Fibroblast of peridontal ligament (primary cell): Measurements from ENCODE around the gene UBR3.
A peak's percentile ranks its signal among the peaks of the same experiment; 100 is the strongest.

Source experiments
- DNase-seq: peaks from one replicate; pipeline ENCODE4 v3.0.0-alpha.2; 2010; ENCODE audit errors: extremely low read depth

The UBR3 gene

DNA sequence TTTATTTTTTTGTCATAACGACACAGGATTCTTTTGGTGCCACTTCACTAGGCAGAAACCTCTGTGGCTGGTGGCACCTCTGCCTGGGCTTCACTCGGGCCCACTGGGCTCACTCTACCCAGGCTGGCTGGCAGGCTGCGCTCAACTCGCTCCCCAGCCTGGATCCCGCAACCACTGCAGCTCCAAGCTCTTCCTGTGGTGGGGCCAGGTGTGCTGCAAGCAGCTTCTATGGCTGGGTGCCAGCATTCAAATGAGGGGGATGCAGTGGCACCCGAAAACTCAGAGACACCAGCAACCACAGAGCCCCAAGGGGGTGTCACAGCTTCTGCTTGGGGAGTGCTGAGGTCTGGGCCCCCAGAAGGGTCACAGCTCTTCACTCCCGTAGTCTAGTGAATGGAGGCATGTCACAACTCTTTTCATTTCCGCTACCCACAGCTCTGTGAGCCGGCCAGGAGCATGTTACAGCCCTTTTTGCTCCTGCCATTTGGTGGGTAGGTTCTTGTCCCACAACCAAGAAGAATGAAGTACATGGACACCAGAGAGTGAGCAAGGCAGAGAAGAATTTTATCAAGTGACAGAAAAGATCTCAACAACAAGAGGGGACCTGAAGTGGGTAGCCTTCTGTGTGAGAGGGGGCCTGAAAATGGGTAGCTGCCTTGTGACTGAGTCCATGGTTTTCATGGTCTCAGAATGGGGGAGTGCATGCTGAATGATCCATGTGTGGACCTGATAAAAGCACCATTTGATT lies 170.1 kb downstream of the UBR3 start:
- DNase-seq = no peak

- peak; percentile 83 for DNase-seq
Measured at GRCh38 chr2:169999054-169999453, 171.8 kb downstream of the UBR3 start.

- no peak for DNase-seq
Measured at GRCh38 chr2:170002096-170002495, 174.8 kb downstream of the UBR3 start.

DNA sequence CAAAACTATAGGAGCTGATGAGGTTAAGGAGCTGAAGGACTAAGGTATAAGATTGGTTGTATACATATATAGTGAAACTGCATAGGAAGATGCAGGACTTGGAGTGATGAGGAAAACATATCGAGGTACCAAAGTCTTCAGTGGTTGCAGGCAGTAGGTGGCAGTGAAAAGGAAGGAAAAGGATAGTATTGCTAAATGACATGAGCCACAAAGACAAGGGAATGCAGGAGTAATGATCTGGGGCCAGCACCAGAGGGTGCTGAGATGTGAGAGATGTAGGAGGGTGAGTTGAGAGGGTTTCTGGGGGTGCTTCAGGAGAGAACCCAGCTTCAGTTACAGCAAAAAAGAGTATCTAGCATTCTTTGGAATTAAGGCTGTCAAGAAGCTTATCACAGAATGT lies 178.4 kb downstream of the UBR3 start:
- no peak for DNase-seq

DNA sequence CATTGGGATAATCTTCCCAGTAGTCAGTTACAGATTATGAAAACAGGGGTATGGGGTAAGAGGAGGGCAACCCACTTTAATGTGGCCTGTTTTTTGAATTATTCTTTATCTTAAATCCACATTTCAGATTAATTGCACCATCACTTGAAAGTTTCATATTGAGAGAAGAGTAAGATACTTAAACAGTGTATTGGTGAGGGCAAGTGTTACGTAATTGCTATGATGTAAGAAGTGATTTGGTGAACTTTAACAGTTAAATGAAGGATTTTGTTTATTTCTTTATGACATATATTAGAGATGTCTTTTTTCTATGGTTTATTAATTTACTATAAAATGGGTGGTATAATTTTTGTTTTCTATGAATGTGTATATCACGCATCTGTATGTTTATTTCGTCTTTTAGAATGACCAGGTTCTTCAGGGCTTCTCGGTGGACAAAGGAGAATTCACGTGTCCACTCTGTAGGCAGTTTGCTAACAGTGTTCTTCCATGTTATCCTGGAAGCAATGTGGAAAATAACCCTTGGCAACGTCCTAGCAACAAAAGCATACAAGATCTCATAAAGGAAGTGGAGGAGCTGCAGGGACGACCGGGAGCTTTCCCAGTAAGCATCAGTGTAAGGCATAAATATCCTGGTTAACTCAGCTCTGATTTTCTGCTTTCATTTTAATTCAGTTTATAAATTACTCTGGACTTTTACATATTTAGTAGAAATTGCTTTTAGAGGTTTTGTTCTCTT lies 179.5 kb downstream of the UBR3 start:
- peak; percentile 63 for DNase-seq

DNA sequence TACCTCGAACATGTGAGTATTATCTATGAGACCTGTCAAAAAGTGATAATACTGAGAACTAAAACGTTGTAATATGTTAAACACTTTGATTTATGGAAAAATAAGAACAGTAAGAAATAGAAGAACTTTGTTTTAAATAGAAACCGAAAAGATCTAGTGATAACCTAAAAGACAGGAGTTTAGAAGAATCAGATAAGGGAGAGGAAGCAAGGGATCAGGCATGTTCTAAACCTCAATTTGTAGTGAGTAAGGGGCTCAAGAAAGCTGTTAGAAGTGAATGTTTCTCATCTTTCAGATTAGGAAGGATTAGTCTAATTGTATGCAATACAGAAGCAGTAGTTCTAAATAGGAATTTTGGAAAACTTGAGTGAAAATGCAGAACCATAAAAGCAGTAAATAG lies 182.0 kb downstream of the UBR3 start:
- DNase-seq = no peak

DNA sequence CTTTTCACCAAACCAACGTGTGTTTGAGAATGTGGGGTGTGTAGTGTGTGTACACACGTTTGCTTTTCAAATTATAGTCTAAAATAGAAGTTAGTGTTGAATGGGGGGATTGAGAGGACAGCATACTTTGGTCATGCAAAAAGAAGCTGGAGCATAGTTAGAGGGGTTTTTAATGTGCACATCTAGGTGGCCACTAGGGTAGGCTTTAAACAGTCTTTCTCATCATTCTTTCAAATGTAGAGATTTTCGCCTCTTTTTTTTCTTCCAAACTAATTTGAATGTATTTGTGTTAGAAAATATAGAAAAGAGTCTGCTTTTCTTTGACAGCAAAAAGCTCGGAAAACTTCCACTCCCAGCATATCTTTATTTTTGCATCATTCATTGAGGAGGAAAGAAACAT lies 185.5 kb downstream of the UBR3 start:
- DNase-seq = no peak

DNA sequence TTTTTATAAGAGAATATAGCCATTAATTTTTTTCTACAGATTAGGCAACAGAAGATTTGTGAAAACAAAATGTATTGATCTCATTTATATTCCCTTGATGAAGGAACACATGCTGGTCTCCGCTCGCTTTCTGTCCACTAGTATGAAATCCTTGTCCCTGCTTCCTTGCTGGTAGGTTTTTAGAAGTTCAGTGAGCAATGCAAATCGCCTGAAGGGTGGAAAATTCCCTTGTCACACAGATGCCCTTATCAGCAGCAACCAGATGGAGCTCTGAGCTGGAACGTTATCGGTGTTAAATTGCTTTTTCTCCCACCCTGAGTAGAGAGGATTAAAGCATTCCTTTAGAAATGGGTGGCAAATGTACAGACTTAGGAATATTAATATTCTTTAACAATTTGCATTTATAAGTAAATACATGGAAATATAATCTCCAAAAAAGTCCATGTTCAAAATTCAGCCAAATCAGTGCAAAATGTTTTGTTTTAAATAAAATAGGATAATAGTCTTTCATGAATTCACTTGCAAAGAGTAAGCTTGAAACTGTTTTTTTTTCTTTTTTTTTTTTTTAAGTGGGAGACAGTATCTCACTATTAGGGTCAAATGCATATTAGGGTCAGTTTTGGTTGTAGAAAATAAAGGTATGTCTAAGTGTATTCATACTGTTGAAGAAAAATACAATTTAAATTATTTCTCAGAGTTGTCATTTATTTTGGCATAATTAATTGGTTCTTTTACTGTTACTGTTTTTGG lies 186.7 kb downstream of the UBR3 start:
- no peak for DNase-seq

GRCh38 chr2:170014769-170015168 lies 187.5 kb downstream of the UBR3 start:
- no peak for DNase-seq

- peak; percentile 20 for DNase-seq
Measured at GRCh38 chr2:170017860-170018532, 190.7 kb downstream of the UBR3 start.

DNA sequence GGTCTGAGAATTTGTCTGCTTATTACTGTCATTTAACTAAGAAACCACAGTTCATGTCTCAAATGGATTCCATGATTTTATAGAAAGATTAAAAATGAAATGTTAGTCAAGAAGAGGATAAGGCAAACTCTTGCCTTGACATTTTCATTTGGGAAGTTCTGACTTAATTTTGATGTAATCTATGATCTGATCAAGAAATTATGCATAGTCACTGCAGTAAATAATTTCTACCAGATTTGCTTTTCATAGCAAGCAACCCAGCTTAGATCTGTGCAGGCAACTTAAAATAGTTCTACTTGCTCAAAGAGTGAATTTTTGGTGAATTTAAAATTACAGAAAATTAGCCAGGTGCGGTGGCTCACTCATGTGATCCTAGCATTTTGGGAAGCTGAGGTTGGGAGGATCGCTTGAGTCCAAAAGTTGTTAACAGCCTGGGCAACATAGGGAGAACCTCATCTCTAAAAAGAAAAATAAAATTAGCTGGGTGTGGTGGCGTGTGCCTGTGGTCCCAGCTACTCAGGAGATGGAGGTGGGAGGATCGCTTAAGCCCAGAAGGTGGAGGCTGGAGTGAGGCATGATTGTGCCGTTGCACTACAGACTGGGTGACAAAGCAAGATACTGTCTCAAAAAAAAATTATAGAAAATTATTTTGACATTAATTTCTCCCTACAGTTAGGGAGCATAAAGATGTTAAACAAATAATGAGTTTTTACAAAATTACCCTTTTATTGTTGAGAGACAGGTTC lies 192.0 kb downstream of the UBR3 start:
- DNase-seq = peak; percentile 40

DNA sequence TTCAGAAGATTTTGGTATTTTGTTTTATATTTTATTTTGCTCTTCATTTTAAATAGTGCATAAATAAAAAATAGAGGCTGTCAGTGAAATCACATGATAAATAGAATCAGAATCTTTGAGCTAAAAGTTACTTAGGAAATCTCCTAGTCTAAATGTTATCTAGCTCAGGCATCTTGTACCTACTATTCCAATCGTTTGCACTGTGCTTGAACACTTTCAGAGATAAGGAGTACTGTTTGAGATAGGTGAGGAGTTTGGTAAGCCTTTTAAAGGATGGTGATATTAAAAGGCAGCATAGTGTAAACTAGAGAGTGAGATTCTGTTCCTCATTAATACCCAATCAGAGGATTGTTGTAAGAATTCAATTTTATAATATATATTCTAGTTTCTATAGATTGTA lies 193.5 kb downstream of the UBR3 start:
- no peak for DNase-seq

DNA sequence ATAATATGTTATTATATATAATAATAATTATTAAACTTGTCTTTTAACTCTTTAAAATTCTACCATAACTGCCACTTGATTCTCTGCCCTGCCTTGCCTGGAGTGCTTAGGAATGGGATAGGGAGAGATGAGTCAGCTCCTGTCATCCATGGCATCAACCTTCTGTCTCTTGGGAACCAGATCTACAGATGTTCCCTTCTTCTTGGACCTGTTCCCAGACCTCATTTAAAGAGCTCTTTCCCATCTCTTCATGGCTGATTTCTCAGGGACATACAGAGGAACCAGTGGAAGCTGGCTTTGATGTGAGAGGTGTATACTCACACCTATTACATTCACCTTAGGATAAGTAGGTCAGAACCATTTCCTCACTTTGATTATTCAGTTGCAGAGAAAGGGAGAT lies 195.4 kb downstream of the UBR3 start:
- peak; percentile 81 for DNase-seq

- no peak for DNase-seq
Measured at GRCh38 chr2:170024721-170025120, 197.5 kb downstream of the UBR3 start.

DNA sequence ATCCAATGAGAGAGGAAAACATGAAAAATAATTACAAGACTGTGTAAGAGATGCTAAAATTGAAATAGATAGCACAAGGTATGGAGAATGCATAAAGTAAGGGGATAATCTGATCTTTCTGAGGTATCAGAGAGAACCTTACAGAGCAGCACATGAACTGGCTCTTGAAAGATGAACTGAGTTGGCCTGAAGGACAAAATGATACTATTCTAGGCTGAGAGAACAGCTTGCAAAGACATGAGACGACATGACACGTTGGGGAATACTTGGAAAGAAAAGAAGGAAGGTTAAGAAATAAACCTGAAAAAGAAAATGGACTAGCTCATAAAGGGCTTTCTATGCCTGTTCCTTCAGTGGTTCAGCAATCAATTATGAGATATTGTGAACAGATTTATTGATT lies 198.0 kb downstream of the UBR3 start:
- no peak for DNase-seq

DNA sequence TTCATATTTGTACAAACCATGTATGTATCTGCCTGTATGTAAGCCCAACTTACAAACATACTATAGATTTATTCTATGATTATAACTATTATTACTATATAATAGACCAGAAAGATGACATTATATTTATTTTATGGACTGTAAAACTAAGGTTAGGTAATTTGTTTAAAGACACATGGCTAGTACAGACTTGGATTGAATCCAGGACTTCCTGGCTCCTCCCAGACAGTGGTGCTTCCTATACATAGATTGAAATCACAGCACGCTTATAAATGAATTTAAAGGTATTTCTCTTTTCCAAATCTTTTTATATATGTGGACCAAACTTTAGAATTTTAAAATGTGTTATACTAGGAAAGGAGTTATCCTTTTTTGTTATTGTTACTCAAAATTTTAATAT lies 199.1 kb downstream of the UBR3 start:
- DNase-seq = no peak

DNA sequence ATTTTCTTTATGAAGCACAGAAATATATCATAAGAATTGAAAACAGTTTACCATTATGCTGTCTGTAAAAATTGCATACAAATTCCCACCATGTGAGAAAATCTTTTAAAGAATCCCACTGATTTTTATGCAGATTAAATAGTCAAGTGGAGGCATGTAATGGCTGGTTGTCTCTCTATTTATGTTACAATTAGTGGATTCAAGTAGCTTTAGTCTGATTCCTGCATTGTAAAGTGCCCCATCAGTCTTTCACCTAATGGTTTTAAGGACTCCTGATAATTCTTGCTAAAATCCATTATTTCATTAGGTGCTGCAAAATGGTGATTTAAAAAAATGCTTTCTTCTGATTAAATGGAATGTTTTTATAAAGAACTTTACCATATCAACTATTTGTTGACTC lies 202.3 kb downstream of the UBR3 start:
- no peak for DNase-seq

- DNase-seq = no peak
Measured at GRCh38 chr2:170030040-170030439, 202.8 kb downstream of the UBR3 start.

DNA sequence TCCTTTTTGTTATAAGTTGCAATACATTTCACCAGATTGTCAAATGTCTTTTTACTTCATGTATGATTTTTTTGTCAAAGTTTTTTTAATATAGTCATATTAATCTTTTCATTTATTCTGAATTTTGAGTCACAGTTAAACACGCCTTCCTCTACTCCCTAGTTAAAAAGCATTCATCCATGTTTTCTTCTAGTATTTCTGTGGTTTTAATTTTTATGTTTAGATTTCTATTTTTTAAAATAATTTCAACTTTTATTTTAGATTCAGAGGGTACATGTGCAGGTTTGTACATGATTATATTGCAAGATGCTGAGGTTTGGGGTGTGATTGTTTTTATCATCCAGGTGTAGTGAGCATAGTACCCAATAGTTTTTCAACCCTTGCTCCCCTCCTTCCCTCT lies 204.0 kb downstream of the UBR3 start:
- DNase-seq = no peak

- no peak for DNase-seq
Measured at GRCh38 chr2:170034596-170034995, 207.3 kb downstream of the UBR3 start.

- DNase-seq = no peak
Measured at GRCh38 chr2:170038734-170039133, 211.5 kb downstream of the UBR3 start.
